Loucy (cell line): ENCODE measurements around the gene CRB2.

Experiments
- H2AFZ ChIP-seq: fragments of 200-600 bp; sonication (generic); 2 replicates; pipeline ENCODE4 v1.6.0; 2016; ENCODE audit warnings: antibody characterized with exemption, mild to moderate bottlenecking, low read length, moderate library complexity
- H3F3A ChIP-seq: fragments of 200-600 bp; 2 replicates; pipeline ENCODE4 v1.6.0; 2016; ENCODE audit warnings: antibody characterized with exemption, low read depth, mild to moderate bottlenecking
- H3K27me3 ChIP-seq: fragments of 200-600 bp; sonication (generic); 2 replicates; pipeline ENCODE4 v1.6.1; 2014; ENCODE audit warnings: low read length, mild to moderate bottlenecking; ENCODE audit not compliant: insufficient read depth, poor library complexity, severe bottlenecking
- H3K36me3 ChIP-seq: fragments of 200-600 bp; sonication (generic); 2 replicates; pipeline ENCODE4 v1.6.1; 2016; ENCODE audit warnings: low read length; ENCODE audit not compliant: insufficient read depth
- H3K4me1 ChIP-seq: fragments of 200-600 bp; sonication (generic); 2 replicates; pipeline ENCODE4 v1.5.1; 2014; ENCODE audit warnings: low read length, mild to moderate bottlenecking; ENCODE audit not compliant: insufficient read depth, poor library complexity, severe bottlenecking
- H3K4me2 ChIP-seq: fragments of 200-600 bp; sonication (generic); 2 replicates; pipeline ENCODE4 v1.6.0; 2014; ENCODE audit warnings: antibody characterized with exemption, low read length, low read depth, mild to moderate bottlenecking; ENCODE audit not compliant: poor library complexity, severe bottlenecking
- H3K4me3 ChIP-seq: fragments of 200-600 bp; sonication (generic); 2 replicates; pipeline ENCODE4 v1.5.1; 2014; ENCODE audit warnings: low read length, mild to moderate bottlenecking, mixed read lengths; ENCODE audit not compliant: poor library complexity, severe bottlenecking
- H3K79me2 ChIP-seq: fragments of 200-600 bp; sonication (generic); 2 replicates; pipeline ENCODE4 v1.6.1; 2014; ENCODE audit warnings: low read length; ENCODE audit not compliant: insufficient read depth
- H3K9ac ChIP-seq: fragments of 200-600 bp; sonication (generic); 2 replicates; pipeline ENCODE4 v1.6.0; 2014; ENCODE audit warnings: mild to moderate bottlenecking, low read depth, low read length, moderate library complexity; ENCODE audit not compliant: poor library complexity, severe bottlenecking
- H3K9me2 ChIP-seq: fragments of 200-600 bp; sonication (generic); replicated peaks from 2 replicates; pipeline ENCODE4 v1.6.1; 2016; ENCODE audit warnings: low read depth, low read length, mixed read lengths
- H3K9me3 ChIP-seq: fragments of 200-600 bp; sonication (generic); 2 replicates; pipeline ENCODE4 v1.6.1; 2014; ENCODE audit warnings: mild to moderate bottlenecking, antibody characterized with exemption, low read length, low read depth; ENCODE audit not compliant: insufficient read depth
- H4K20me1 ChIP-seq: fragments of 200-600 bp; sonication (generic); 2 replicates; pipeline ENCODE4 v1.6.0; 2014; ENCODE audit warnings: antibody characterized with exemption, low read length, mild to moderate bottlenecking; ENCODE audit not compliant: insufficient read depth, poor library complexity, severe bottlenecking
- EZH2phosphoT487 ChIP-seq: fragments of 200-600 bp; IDR thresholded peaks from 2 replicates; pipeline ENCODE4 v1.6.1; 2018; ENCODE audit warnings: antibody characterized with exemption, mild to moderate bottlenecking, moderate library complexity, borderline replicate concordance
- TF ChIP-seq, protein P1 (sequence below): fragments of 200-600 bp; sonication (generic); conservative IDR thresholded peaks from 2 replicates; pipeline ENCODE4 v1.5.1; 2014; ENCODE audit warnings: mild to moderate bottlenecking, antibody characterized with exemption, low read length

Gene CRB2

DNA sequence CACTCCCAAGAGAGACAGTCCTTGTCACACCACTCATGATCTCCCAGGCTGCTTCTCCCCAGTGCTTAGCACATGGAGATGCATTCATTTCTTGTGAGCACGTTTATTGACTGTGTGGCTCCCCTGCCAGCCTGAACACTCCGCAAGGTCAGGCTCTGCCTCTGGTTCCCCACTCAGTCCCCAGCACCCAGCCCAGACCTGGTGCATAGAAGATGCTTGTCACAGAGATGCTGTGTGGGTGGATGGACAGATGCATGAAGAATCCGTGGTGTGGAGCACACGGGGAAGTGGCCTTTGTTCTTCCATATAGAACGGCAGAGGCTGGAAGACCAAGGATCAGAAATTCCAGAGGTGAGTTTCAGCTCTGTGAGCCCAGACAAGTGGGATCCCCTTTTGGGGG is 13.8 kb upstream of the CRB2 start:
- Histone ChIP-seq H3K79me2 (no peaks in the 10 kb centered on the region), H3K9ac (no peak overlapping the region), H3K9me3 (no peaks in the 10 kb centered on the region), H3K4me1 (peaks cover 17% of the 10 kb centered on the region), H2AFZ (no peak overlapping the region), H3K9me2 (no peaks in the 10 kb centered on the region), H3K36me3 (no peaks in the 10 kb centered on the region), H3K4me2 (no peak overlapping the region), H3K27me3 (no peaks in the 10 kb centered on the region), H3F3A (no peaks in the 10 kb centered on the region), H3K4me3 (no peak overlapping the region), H4K20me1 (no peaks in the 10 kb centered on the region)
- TF ChIP-seq EZH2phosphoT487: no peak
- TF ChIP-seq, protein P1, sequence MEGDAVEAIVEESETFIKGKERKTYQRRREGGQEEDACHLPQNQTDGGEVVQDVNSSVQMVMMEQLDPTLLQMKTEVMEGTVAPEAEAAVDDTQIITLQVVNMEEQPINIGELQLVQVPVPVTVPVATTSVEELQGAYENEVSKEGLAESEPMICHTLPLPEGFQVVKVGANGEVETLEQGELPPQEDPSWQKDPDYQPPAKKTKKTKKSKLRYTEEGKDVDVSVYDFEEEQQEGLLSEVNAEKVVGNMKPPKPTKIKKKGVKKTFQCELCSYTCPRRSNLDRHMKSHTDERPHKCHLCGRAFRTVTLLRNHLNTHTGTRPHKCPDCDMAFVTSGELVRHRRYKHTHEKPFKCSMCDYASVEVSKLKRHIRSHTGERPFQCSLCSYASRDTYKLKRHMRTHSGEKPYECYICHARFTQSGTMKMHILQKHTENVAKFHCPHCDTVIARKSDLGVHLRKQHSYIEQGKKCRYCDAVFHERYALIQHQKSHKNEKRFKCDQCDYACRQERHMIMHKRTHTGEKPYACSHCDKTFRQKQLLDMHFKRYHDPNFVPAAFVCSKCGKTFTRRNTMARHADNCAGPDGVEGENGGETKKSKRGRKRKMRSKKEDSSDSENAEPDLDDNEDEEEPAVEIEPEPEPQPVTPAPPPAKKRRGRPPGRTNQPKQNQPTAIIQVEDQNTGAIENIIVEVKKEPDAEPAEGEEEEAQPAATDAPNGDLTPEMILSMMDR: no peak

DNA sequence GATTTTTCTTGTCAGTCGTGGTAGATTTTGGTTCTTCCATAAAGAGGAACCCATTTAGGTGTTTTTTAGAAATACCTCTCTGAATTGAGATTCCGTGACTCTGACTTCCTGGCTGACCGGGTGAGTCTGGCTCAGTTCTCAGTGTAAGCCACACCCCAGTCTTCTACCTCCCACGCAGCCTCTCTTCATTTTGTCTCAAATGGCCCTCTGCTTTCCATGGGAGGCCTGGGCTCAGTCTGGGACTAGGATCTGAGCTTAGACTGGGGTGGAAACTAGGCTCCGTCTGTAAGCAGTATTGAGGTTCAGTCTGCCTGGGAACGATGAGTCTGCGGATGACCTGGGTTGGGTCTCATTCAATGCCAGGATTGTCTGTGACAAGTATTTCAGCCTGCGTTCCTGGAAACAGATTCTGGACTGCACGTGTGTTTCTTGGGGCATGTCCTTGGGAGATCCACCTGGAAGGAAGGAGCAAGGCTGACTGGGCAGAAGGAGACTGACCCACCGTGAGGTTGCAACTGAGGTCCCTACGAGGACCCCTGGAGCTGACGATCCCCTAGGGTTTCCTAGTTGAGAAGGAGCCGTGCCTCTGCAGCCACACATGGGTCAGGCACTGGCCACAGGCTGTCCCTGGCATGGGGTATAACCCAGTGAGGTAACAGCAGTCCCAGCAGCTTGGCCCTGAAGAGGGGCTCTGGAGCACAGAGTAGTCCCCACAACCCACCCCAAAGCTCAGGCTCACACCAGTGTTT is 12.4 kb upstream of the CRB2 start:
- peaks cover 17% of the 10 kb centered on the region for H3K4me1 ChIP-seq
- no peaks in the 10 kb centered on the region for H3F3A ChIP-seq
- no peaks in the 10 kb centered on the region for H3K9me2 ChIP-seq
- no peaks in the 10 kb centered on the region for H4K20me1 ChIP-seq
- no peak overlapping the region for H2AFZ ChIP-seq
- no peaks in the 10 kb centered on the region for H3K27me3 ChIP-seq
- no peaks in the 10 kb centered on the region for H3K36me3 ChIP-seq
- TF ChIP-seq EZH2phosphoT487: no peak
- H3K9ac ChIP-seq: no peak overlapping the region
- no peak overlapping the region for H3K4me2 ChIP-seq
- no peaks in the 10 kb centered on the region for H3K9me3 ChIP-seq
- H3K79me2 ChIP-seq: no peaks in the 10 kb centered on the region
- H3K4me3 ChIP-seq: no peak overlapping the region

DNA sequence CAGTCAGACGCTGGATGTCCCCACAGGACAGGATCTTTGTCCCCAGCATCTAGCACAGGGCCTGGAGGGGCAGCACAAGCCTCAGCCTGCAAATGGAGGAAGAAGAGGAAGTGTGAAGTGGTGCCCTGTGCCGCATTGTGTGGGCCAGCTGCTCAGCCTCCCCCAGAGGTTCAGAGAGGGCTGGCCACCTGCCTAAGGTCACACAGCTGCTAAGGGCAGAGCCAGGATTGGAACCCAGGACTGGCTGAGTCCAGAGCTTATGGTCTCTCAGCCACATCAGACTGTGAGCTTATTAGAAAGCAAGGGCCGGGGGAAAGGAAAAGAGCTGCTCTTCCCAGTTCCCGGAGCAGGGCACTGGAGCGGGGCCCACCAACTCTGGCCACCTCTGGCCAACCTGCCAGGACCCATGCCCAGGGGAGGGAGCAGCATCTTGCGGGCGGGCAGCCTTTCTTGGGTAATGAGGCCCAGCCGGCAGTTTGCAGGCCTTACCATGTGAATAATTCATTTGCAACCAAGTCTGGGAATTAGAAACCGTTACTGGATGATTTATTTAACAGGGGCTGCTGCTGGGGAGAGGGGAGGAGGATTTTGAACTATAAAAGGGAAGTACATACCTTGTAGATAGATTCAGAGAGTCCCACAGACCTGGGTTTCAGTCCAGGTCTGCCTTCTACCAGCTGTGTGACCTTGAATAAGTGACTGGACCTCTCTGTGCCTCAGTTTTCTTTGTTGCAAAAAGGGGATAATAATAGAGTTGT is 11.6 kb upstream of the CRB2 start:
- no peak for TF ChIP-seq EZH2phosphoT487
- TF ChIP-seq, protein P1: no peak
- Histone ChIP-seq H3K9me3 (no peaks in the 10 kb centered on the region), H3F3A (no peaks in the 10 kb centered on the region), H3K79me2 (no peaks in the 10 kb centered on the region), H4K20me1 (no peaks in the 10 kb centered on the region), H3K4me3 (no peak overlapping the region), H3K9me2 (no peaks in the 10 kb centered on the region), H3K4me2 (no peak overlapping the region), H3K36me3 (no peaks in the 10 kb centered on the region), H3K4me1 (peaks cover 17% of the 10 kb centered on the region), H3K27me3 (no peaks in the 10 kb centered on the region), H2AFZ (no peak overlapping the region), H3K9ac (no peak overlapping the region)
